Suprapubic skin (tissue), 4 donors: ENCODE data around the gene CPA1.

Experiments used
- EP300 ChIP-seq: sonication (generic); formaldehyde crosslinking; IDR thresholded peaks from one replicate; pipeline ENCODE4 v1.6.1; 2017; ENCODE audit warnings: antibody characterized with exemption
- POLR2AphosphoS5 ChIP-seq, 3 donors: sonication (generic); formaldehyde crosslinking; IDR thresholded peaks; one replicate each; pipeline ENCODE4 v1.6.1; 2017; ENCODE audit warnings: antibody characterized with exemption in 3 of 3
- TF ChIP-seq, protein P1 (sequence below), 2 donors: fragments of 200-600 bp in 1 of 2; fragments of 450-650 bp in 1 of 2; sonication (generic) in 1 of 2; IDR thresholded peaks; one replicate each; pipeline ENCODE4 v1.5.1; 2016 to 2019; ENCODE audit warnings: antibody characterized with exemption in 2 of 2, mild to moderate bottlenecking in 1 of 2, moderate library complexity in 1 of 2

DNA sequence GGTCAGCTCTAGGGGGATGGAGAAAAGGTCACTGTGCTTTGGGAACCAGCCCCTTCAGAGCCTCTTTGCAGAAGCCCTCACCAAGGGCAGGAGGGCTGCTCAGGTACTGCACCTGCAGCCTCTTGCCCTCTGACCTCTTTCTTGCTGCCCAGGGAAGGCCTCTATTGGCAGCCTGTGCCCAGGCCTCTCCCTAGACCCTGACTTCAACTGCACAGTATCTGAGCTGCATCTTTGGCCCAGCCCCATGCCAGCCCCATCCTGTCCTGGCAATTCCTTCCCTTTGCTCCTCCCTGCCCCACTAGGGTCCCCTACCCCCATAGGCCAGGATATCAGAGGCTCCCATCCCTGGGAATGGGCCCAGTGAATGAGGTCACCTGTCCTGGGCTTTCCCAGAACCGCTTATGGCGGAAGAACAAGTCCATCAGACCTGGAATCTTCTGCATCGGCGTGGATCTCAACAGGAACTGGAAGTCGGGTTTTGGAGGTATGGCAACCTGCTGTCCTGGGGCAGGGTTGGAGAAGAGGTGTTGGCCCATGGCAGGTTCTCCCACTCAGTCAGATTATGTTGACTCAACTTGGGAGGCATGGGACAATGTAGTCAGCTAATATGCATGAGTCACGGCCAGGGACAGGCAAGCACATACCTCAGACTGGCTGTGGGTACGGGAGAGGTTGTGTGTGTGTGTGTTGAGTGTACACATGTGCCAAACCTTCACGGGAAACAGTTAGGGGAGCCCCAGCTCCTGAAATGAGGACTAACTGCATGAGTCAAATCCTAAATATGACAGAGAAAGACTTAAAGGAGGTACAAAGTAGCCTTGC, 17.1 kb upstream of the CPA1 start:
- TF ChIP-seq, protein P1, sequence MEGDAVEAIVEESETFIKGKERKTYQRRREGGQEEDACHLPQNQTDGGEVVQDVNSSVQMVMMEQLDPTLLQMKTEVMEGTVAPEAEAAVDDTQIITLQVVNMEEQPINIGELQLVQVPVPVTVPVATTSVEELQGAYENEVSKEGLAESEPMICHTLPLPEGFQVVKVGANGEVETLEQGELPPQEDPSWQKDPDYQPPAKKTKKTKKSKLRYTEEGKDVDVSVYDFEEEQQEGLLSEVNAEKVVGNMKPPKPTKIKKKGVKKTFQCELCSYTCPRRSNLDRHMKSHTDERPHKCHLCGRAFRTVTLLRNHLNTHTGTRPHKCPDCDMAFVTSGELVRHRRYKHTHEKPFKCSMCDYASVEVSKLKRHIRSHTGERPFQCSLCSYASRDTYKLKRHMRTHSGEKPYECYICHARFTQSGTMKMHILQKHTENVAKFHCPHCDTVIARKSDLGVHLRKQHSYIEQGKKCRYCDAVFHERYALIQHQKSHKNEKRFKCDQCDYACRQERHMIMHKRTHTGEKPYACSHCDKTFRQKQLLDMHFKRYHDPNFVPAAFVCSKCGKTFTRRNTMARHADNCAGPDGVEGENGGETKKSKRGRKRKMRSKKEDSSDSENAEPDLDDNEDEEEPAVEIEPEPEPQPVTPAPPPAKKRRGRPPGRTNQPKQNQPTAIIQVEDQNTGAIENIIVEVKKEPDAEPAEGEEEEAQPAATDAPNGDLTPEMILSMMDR (IDR thresholded peaks at IDR 0.05), result no peak
- TF ChIP-seq POLR2AphosphoS5 (IDR thresholded peaks at IDR 0.05) (no peak), EP300 (no peak)
